Measurements from ENCODE around the gene NTRK3. TPM values are rescaled to one million over a fixed set of nuclear protein-coding genes. Genes with fewer than 3 reads are reported as not detected.

Gene NTRK3
- total and polyA plus RNA-seq, 8 donors = 0.13 to 1.1 (median 0.60) TPM

- H3K27me3 ChIP-seq = no peaks in the 10 kb centered on the region
- H3K4me1 ChIP-seq = no peaks in the 10 kb centered on the region
- H3K4me3 ChIP-seq = no peak overlapping the region
- 49 to 60% methylated on average over 4 of the region's 4 CpGs for WGBS, 2 donors
- H3K36me3 ChIP-seq = no peaks in the 10 kb centered on the region
- no peak overlapping the region for H3K27ac ChIP-seq
- DNase-seq (no peak), ATAC-seq (no peak), FAIRE-seq (no peak)
- H3K9me3 ChIP-seq = no peaks in the 10 kb centered on the region
- TF ChIP-seq CTCF (IDR thresholded peaks at IDR 0.05) = no peak
- intact Hi-C loops (cut with DNase I) = no loop called here
Observed at GRCh38 chr15:88204584-88204983, 52.0 kb downstream of the NTRK3 start.

GRCh38 chr15:88202231-88202630 lies 54.3 kb downstream of the NTRK3 start:
- no peak overlapping the region for H3K4me3 ChIP-seq
- no peaks in the 10 kb centered on the region for H3K9me3 ChIP-seq
- DNase-seq (no peak), FAIRE-seq (no peak), ATAC-seq (no peak)
- no peaks in the 10 kb centered on the region for H3K27me3 ChIP-seq
- no peak for TF ChIP-seq CTCF (IDR thresholded peaks at IDR 0.05)
- H3K36me3 ChIP-seq = no peaks in the 10 kb centered on the region
- intact Hi-C loops (cut with DNase I) = no loop called here
- WGBS, 2 donors = 41 to 54% methylated on average over 4 of the region's 4 CpGs
- no peak overlapping the region for H3K27ac ChIP-seq
- no peaks in the 10 kb centered on the region for H3K4me1 ChIP-seq

- intact Hi-C loops (cut with DNase I) = no loop called here
- FAIRE-seq (no peak), DNase-seq (no peak), ATAC-seq (no peak)
- H3K27me3 ChIP-seq = no peaks in the 10 kb centered on the region
- no peak overlapping the region for H3K4me3 ChIP-seq
- no peaks in the 10 kb centered on the region for H3K36me3 ChIP-seq
- H3K9me3 ChIP-seq = no peaks in the 10 kb centered on the region
- no peak overlapping the region for H3K27ac ChIP-seq
- no peaks in the 10 kb centered on the region for H3K4me1 ChIP-seq
- TF ChIP-seq CTCF (IDR thresholded peaks at IDR 0.05) = no peak
- WGBS, 2 donors = 37 to 41% methylated on average over 3 of the region's 3 CpGs
Observed at GRCh38 chr15:88201207-88201606, 55.3 kb downstream of the NTRK3 start.

GRCh38 chr15:88196961-88197360 lies 59.6 kb downstream of the NTRK3 start:
- no peak overlapping the region for H3K27ac ChIP-seq
- intact Hi-C loops (cut with DNase I) = no loop called here
- no peak for FAIRE-seq

GRCh38 chr15:88194162-88194561 lies 62.4 kb downstream of the NTRK3 start:
- WGBS, 2 donors = 75 to 79% methylated on average over 4 of the region's 4 CpGs
- Histone ChIP-seq H3K4me1 (no peaks in the 10 kb centered on the region), H3K9me3 (no peaks in the 10 kb centered on the region), H3K4me3 (no peak overlapping the region), H3K27ac (no peak overlapping the region), H3K27me3 (no peaks in the 10 kb centered on the region), H3K36me3 (no peaks in the 10 kb centered on the region)
- TF ChIP-seq CTCF (IDR thresholded peaks at IDR 0.05) = no peak
- intact Hi-C loops (cut with DNase I) = no loop called here
- DNase-seq = no peak
- ATAC-seq = no peak
- no peak for FAIRE-seq

More at GRCh38 chr15:88196961-88197360, 59.6 kb downstream of the NTRK3 start:
- H3K27me3 ChIP-seq = no peaks in the 10 kb centered on the region
- no peak for TF ChIP-seq CTCF (IDR thresholded peaks at IDR 0.05)
- H3K36me3 ChIP-seq = no peaks in the 10 kb centered on the region
- no peaks in the 10 kb centered on the region for H3K9me3 ChIP-seq
- no peak overlapping the region for H3K4me3 ChIP-seq
- no peaks in the 10 kb centered on the region for H3K4me1 ChIP-seq
- no peak for ATAC-seq
- no peak for DNase-seq
